CD14-positive monocyte (primary cell): Measurements from ENCODE around the gene RHOA. TPM values are rescaled to one million over a fixed set of nuclear protein-coding genes. Genes with fewer than 3 reads are reported as not detected.

ENCODE experiments used
- DNase-seq, 3 donors: peaks; one replicate each; pipeline ENCODE4 v3.0.0-alpha.2; 2011 to 2022
- H2AFZ ChIP-seq: 2 replicates; pipeline ENCODE4 v1.6.0; 2012; ENCODE audit warnings: mild to moderate bottlenecking, low read depth, low read length, inconsistent platforms; ENCODE audit not compliant: insufficient read depth, poor library complexity, severe bottlenecking
- H3K27ac ChIP-seq, 2 donors: 1 replicate in 1 of 2; 2 replicates in 1 of 2; pipeline ENCODE4 v1.5.1; 2012 to 2013; ENCODE audit warnings: low read length in 2 of 2, control low read depth in 1 of 2, inconsistent platforms in 1 of 2, low read depth in 1 of 2, mild to moderate bottlenecking in 1 of 2
- H3K27me3 ChIP-seq, 2 donors: one replicate each; pipeline versions ENCODE4 v1.6.0 to v1.6.1; 2011 to 2013; ENCODE audit warnings: low read length in 2 of 2; ENCODE audit not compliant: control insufficient read depth in 2 of 2, insufficient read depth in 2 of 2
- H3K36me3 ChIP-seq, 2 donors: replicated peaks in 1 of 2; 1 replicate in 1 of 2; 2 replicates in 1 of 2; pipeline versions ENCODE4 v1.5.1 to v1.6.1; 2012 to 2013; ENCODE audit warnings: low read length in 2 of 2, control low read depth in 1 of 2, inconsistent platforms in 1 of 2, mild to moderate bottlenecking in 1 of 2; ENCODE audit not compliant: insufficient read depth in 2 of 2, control insufficient read depth in 1 of 2
- H3K4me1 ChIP-seq, 2 donors: 1 replicate in 1 of 2; 2 replicates in 1 of 2; pipeline versions ENCODE4 v1.5.1 to v1.6.1; 2012 to 2013; ENCODE audit warnings: low read length in 2 of 2, control low read depth in 1 of 2, inconsistent platforms in 1 of 2, mild to moderate bottlenecking in 1 of 2, moderate library complexity in 1 of 2; ENCODE audit not compliant: insufficient read depth in 2 of 2, control insufficient read depth in 1 of 2
- H3K4me2 ChIP-seq: replicated peaks from 2 replicates; pipeline ENCODE3; 2012; ENCODE audit warnings: low read length, moderate library complexity, mild to moderate bottlenecking; ENCODE audit not compliant: poor library complexity, severe bottlenecking; ENCODE audit errors: extremely low read depth
- H3K4me3 ChIP-seq, 3 experiments: fragments of 200-600 bp in 1 of 3; sonication (generic) in 1 of 3; replicated peaks in 1 of 3; 1 replicate in 2 of 3; 2 replicates in 1 of 3; pipeline ENCODE4 v1.5.1; 2011 to 2013; ENCODE audit warnings: low read length in 3 of 3, mild to moderate bottlenecking in 3 of 3, control low read depth in 2 of 3, low read depth in 2 of 3, inconsistent platforms in 1 of 3, moderate library complexity in 1 of 3
- H3K79me2 ChIP-seq: 2 replicates; pipeline ENCODE4 v1.6.0; 2012; ENCODE audit warnings: mild to moderate bottlenecking, control low read depth, inconsistent platforms, low read length, moderate library complexity; ENCODE audit not compliant: insufficient read depth
- H3K9ac ChIP-seq: 2 replicates; pipeline ENCODE4 v1.6.0; 2017; ENCODE audit warnings: low read length, mild to moderate bottlenecking; ENCODE audit not compliant: insufficient read depth, poor library complexity, severe bottlenecking
- H3K9me3 ChIP-seq, 2 donors: replicated peaks in 1 of 2; 1 replicate in 1 of 2; 2 replicates in 1 of 2; pipeline versions ENCODE4 v1.5.1 to v1.6.1; 2012 to 2013; ENCODE audit warnings: low read length in 2 of 2, control low read depth in 1 of 2; ENCODE audit not compliant: control insufficient read depth in 1 of 2, insufficient read depth in 1 of 2
- H4K20me1 ChIP-seq: 2 replicates; pipeline ENCODE4 v1.6.0; 2012; ENCODE audit warnings: mild to moderate bottlenecking, low read length, control low read depth, moderate library complexity; ENCODE audit not compliant: insufficient read depth
- H3K27ac Mint-ChIP-seq, 7 donors: one replicate each; pipeline ENCODE4 v1.8.0; 2020; ENCODE audit warnings: mild to moderate bottlenecking in 7 of 7, mixed read lengths in 7 of 7, moderate library complexity in 6 of 7, inconsistent platforms in 2 of 7
- H3K27me3 Mint-ChIP-seq, 3 donors: one replicate each; pipeline ENCODE4 v1.8.0; 2021 to 2022; ENCODE audit warnings: low read depth in 3 of 3, mild to moderate bottlenecking in 3 of 3, mixed read lengths in 3 of 3, moderate library complexity in 3 of 3, inconsistent platforms in 1 of 3
- H3K36me3 Mint-ChIP-seq, 2 donors: one replicate each; pipeline ENCODE4 v1.8.0; 2020; ENCODE audit warnings: mixed read lengths in 2 of 2, inconsistent platforms in 1 of 2, mild to moderate bottlenecking in 1 of 2
- H3K4me1 Mint-ChIP-seq: one replicate; pipeline ENCODE4 v1.8.0; 2020; ENCODE audit warnings: mild to moderate bottlenecking, mixed read lengths
- H3K4me3 Mint-ChIP-seq, 2 donors: one replicate each; pipeline ENCODE4 v1.8.0; 2020; ENCODE audit warnings: mild to moderate bottlenecking in 2 of 2, mixed read lengths in 2 of 2, moderate library complexity in 1 of 2
- H3K9me3 Mint-ChIP-seq, 7 donors: one replicate each; pipeline ENCODE4 v1.8.0; 2020 to 2022; ENCODE audit warnings: mixed read lengths in 7 of 7, mild to moderate bottlenecking in 6 of 7, moderate library complexity in 6 of 7, inconsistent platforms in 2 of 7
- CTCF ChIP-seq: fragments of 200-600 bp; IDR thresholded peaks from one replicate; pipeline ENCODE4 v1.8.0; 2022; ENCODE audit warnings: antibody characterized with exemption, mild to moderate bottlenecking
- WGBS: methylation state at CpG from one replicate; pipeline ENCODE4 v1.1.5; 2013; ENCODE audit warnings: missing lambda C conversion rate; ENCODE audit not compliant: insufficient coverage; 5-methylcytosine and 5-hydroxymethylcytosine counted together
- intact Hi-C, 2 donors: fragments of 100-400 bp; cut with micrococcal nuclease; formaldehyde crosslinking; loops; one replicate each; pipeline versions ENCODE4 v1.15.0 to v1.15.1; 2023
- polyA plus RNA-seq, 3 donors: library from polyadenylated mRNA; depleted of rRNA in 1 of 3; unstranded in 2 of 3; stranded (reverse) in 1 of 3; fragments of 300-500 nt in 2 of 3; fragments of >200 nt in 1 of 3; fragmentation: Illumina TruSeq in 2 of 3; gene quantifications; 1 replicate in 2 of 3; 2 replicates in 1 of 3; pipeline ENCODE4 v1.2.3, GENCODE V29; 2012 to 2021

RHOA gene
- polyA plus RNA-seq, 3 donors, result 624 to 1,306 (median 1,179) TPM

DNA sequence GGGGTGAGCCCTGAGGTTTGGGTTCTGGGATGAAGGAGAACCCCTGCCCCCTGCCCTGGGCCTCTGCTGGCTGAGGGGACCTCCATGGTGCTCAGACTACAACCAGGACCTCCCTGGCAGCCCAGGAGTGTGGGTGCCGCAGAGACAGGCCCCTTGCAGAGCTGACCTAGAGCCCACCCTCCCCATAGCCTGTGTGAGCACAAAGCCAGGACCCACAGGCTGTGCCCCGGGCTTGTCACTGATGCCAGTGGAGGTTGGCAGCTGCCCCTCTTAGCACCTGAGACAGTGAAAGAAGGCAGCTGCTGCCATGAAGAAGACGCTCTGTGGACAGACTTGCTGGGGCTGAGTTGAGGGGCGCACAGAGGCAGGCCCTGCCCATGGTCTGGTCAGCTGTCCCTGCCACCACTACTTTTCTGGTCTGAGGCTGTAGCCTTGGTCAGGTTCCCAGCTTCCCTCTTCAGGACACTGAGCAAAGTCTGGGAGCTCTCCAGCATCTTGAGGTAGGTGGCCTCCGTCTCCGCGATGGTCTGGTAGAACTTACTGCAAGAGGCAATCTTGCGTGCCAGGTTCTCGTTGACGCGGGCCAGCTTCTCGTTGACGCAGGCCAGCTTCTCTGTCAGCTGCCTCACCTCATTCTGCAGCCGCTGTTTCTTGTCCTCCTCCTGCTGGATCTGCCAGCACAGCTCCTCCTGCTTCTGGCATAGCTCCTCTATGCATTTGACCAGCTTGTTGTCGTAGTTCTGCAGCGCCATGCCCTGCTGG lies 94.9 kb downstream of the RHOA start:
- Mint-ChIP-seq H3K4me3 (no peak overlapping the region), H3K27ac (peak overlapping the region in 1 of 7 donors; percentile 67), H3K4me1 (no peaks in the 10 kb centered on the region), H3K36me3 (peaks cover 68 to 95% of the 10 kb centered on the region in 2 donors), H3K27me3 (peaks cover 0 to 1% (median 0%) of the 10 kb centered on the region in 3 donors), H3K9me3 (no peaks in the 10 kb centered on the region)
- peaks cover 76 to 99% of the 10 kb centered on the region in 2 donors for H3K36me3 ChIP-seq
- peaks cover 25% of the 10 kb centered on the region for H3K79me2 ChIP-seq
- H3K4me1 ChIP-seq, result no peaks in the 10 kb centered on the region
- intact Hi-C loops, result no loop called here
- peaks cover 78% of the 10 kb centered on the region for H4K20me1 ChIP-seq
- no peak for TF ChIP-seq CTCF
- H2AFZ ChIP-seq, result no peak overlapping the region
- WGBS, result 97% methylated on average over 14 of the region's 16 CpGs
- no peaks in the 10 kb centered on the region for H3K9me3 ChIP-seq
- no peak overlapping the region for H3K27ac ChIP-seq
- no peak overlapping the region for H3K4me2 ChIP-seq
- no peak overlapping the region for H3K9ac ChIP-seq
- no peaks in the 10 kb centered on the region for H3K27me3 ChIP-seq
- DNase-seq, result no peak
- H3K4me3 ChIP-seq, result no peak overlapping the region

GRCh38 chr3:49313896-49314688 lies 97.7 kb downstream of the RHOA start:
- no peak overlapping the region for H3K4me2 ChIP-seq
- Mint-ChIP-seq H3K27me3 (peaks cover 0 to 1% (median 0%) of the 10 kb centered on the region in 3 donors), H3K36me3 (peaks cover 64 to 94% of the 10 kb centered on the region in 2 donors), H3K27ac (peak overlapping the region in 1 of 7 donors; percentile 46), H3K9me3 (no peaks in the 10 kb centered on the region), H3K4me3 (no peak overlapping the region), H3K4me1 (no peaks in the 10 kb centered on the region)
- H3K79me2 ChIP-seq, result peaks cover 16% of the 10 kb centered on the region
- DNase-seq, result no peak
- WGBS, result no CpG with 5 or more reads among the region's 1 CpG
- TF ChIP-seq CTCF, result no peak
- no peaks in the 10 kb centered on the region for H3K4me1 ChIP-seq
- no peak overlapping the region for H3K4me3 ChIP-seq
- H3K36me3 ChIP-seq, result peaks cover 71 to 97% of the 10 kb centered on the region in 2 donors
- no peak overlapping the region for H3K9ac ChIP-seq
- no peaks in the 10 kb centered on the region for H3K27me3 ChIP-seq
- H3K27ac ChIP-seq, result peak overlapping the region in 1 of 2 donors; percentile 17
- no peak overlapping the region for H2AFZ ChIP-seq
- H4K20me1 ChIP-seq, result peaks cover 74% of the 10 kb centered on the region
- intact Hi-C loops, result no loop called here
- H3K9me3 ChIP-seq, result no peaks in the 10 kb centered on the region
